ENCODE measurements around the gene ARHGAP12.

DNA sequence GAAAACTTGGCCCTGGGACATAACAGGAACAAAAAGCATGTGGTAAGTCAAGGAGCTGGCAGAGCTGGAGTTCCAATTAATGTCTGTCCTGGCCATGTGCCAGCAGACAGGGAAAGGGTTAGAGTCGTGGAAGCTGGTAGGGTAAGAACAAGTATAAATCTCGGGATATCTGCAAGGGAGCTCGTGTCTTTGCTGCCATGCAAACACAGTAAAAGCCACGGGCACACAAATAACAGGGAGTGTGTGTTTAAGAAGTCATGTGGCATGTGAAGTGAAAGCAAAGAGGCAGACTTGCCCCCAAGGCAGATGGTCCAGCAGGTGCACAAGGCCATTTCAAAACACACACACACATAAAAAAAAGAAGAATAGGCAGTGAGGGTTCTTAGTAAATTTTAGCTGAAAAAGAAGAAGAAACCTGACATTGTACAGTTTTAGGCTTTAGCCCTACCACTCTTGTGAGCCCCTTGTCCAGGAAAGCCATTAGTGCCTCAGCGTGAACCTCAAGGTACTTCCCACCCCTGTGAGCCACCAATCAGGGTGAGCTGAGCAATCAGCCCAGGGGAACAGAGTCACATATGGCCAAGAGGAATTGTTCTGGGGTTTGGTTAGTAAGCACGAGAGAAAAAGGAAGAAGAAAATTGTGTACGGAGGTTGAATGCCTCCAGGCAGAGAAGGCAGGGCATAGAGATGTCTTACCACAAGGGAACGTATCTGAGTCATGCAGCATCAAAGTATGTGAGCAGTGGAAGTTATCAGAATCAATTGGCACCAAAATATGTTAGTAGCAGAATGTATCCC is 32.8 kb upstream of the ARHGAP12 start:
- TF ChIP-seq CTCF (IDR thresholded peaks at IDR 0.05) (no peak), EZH2 (IDR thresholded peaks at IDR 0.05) (no peak), EZH2phosphoT487 (IDR thresholded peaks at IDR 0.05) (no peak)

Measured in neural progenitor cell (in vitro differentiated cells).